NCI-H748 treated with DMSO at 0.1 percent for 48 hours (cell line): Measurements from ENCODE around the gene SUPT5H.
"Not testable (repeated sequence)": the region's sequence is repeated elsewhere in the genome, so short reads cannot be mapped to it uniquely, and the experiment has no call there.

Source experiments
- DNase-seq: peaks from one replicate; lab custom pipeline; 2025; lab: John Stamatoyannopoulos, UW

The SUPT5H gene

DNA sequence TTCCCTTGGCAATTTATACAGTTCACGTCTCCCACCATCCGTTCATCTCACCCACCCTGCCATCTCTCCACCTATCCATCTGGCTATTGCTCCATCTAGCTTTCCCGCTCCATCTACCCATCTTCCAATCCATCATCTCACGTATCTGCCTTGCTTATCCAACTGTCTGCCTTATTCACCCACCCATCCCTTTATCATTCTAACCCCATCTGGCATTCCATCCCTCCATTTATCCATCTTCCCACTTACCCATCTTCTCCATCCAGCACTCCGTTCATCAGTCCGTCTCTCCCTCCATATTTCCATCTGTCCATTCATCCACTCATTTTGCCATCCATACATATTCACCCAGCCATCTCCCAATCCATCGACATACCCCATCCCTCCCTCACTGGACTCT lies 19.6 kb upstream of the SUPT5H start:
- no peak for DNase-seq

- no peak for DNase-seq
These were observed 19.2 kb upstream of the SUPT5H start for GRCh38 chr19:39426170-39426569.

GRCh38 chr19:39427707-39428106 lies 17.7 kb upstream of the SUPT5H start:
- DNase-seq, result no peak

GRCh38 chr19:39428283-39429112 lies 16.9 kb upstream of the SUPT5H start:
- no peak for DNase-seq

DNA sequence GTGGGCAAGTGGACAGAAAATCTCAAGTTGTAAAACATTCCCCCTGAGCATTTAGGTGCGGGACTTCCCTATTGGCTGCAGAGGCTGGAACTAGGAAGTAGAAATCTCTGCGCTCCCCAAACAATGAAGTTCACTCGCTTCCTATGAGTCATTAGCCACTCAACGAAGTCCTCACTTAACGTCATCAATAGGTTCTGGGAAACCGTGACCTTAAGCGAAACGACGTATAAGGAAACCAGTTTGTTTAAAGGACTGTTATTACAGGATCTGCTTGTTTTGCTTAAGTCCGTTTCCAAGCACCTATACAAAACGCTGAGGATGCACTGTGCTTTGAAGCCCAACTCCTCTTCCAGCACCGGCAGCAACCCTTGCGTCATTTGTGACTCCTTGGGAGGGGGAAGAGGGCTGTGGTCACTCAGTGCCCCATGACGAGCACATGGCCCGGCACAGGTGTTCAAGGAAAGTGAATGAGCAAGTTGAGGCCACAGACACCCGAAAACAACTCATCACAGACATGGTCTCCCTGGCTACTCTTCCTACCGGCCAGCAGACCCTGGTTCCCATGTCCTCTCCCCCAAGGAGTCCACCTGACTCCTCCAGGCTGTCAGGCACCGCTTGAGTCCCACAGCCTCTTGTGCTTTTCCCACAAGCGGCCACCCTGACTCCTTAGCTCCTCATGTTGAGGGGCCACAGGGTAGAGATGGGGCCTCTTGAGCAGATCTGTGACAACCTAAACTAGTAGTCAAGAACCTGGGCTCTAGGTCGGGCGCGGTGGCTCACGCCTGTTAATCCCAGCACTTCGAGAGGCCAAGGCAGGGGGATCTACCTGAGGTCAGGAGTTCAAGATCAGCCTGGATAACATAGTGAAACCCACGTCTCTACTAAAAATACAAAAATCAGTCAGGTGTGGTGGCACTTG lies 14.4 kb upstream of the SUPT5H start:
- no peak for DNase-seq

DNA sequence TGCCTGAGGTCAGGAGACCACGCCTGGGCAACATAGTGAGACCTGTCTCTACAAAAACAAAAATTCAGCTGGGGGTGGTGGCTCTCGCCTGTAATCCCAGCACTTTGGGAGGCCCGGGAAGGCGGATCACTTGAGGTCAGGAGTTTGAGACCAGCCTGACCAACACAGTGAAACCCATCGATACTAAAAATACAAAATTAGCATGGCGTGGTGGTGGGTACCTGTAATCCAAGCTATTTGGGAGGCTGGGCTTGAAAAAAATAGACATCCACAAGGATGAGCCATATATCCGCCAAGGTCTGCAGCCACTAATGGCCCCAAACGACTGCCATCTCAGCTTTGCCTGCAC lies 12.7 kb upstream of the SUPT5H start:
- DNase-seq, result no peak

DNA sequence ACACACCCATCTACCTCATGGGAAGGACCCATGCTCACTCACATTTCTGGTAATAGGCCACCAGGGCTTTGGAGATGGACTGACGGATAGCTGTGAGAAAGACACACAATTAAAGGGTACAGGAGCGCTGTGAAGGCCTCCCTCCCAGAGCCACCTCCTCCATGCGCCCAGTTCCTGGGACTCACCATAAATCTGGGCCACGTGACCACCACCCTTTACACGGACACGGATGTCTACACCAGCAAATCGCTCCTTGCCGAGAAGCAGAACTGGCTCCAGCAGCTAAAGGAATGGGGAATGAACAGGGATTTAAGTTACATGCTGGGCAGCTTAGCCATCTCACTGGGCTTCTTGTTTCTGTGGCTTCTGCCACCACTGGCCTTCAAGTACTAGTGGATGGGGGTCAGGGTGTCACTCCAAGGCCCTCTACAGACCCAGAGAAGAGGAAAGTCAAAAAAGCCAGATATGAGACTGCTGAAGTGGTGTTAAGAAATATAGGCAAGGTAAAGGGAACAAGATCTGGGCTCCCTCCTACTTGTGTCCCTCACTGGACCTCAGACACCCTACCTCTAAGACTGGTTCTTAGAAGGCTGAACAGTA lies 11.8 kb upstream of the SUPT5H start:
- no peak for DNase-seq

DNA sequence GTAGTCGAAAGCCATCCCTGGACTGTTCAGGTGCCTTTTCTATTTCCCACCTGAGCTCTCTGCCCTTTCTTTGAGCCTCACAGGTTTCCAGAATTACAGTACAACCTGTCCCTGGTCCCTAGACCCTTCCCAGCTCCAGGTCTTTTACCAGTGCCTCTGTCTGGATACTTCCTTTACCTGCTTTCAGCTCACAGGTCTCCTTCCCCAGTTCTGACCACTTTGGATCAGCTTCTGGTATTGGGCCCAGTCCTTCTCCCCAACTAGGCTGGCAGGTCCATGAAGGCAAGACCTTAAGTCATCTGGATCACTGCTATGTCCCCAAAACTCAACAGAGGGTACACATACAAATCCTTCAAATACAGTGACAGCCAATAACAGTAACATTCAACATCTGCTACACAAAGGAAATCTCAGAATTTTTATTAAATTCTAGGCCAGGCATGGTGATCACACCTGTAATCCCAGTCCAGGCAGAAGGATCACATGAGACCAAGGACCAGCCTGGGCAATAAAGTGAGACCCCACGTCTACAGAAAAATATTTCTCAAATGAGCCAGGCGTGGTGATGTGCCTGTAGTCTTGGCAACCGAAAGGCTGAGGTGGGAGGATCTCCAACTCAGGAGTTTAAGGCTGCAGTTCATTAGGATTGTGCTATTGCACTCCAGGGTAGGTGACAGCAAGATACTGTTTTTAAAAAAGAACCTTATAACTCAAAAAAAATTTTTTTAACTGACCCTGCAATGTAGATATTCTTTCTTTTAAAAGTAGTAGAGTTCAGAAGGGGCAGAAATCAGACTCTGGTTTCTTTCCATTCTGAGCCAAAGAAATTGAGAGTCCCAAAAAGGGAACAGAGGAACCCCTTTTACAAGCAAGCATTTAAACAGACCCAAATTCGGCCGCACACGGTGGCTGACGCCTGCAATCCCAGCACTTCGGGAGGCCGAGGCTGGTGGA lies 11.0 kb upstream of the SUPT5H start:
- no peak for DNase-seq

- peak; percentile 99 for DNase-seq
These were observed 9.7 kb upstream of the SUPT5H start, which contains the start of gene RPS16 for GRCh38 chr19:39435499-39436349. TSS of gene RPS16 (minus strand) at chr19:39435949. CDS start at chr19:39435895, 54 bp downstream.

GRCh38 chr19:39436350-39436716 lies 9.0 kb upstream of the SUPT5H start:
- no peak for DNase-seq

GRCh38 chr19:39438270-39438934 lies 7.0 kb upstream of the SUPT5H start:
- no peak for DNase-seq

GRCh38 chr19:39444598-39445195 lies 685 bp upstream of the SUPT5H start:
- no peak for DNase-seq

- DNase-seq, result no peak
These were observed 1.1 kb downstream of the SUPT5H start for GRCh38 chr19:39446365-39447084.

GRCh38 chr19:39448271-39448670 lies 2.9 kb downstream of the SUPT5H start:
- DNase-seq, result no peak

- no peak for DNase-seq
These were observed 3.9 kb downstream of the SUPT5H start for GRCh38 chr19:39449116-39449797.

- not testable (repeated sequence) for DNase-seq
These were observed 5.9 kb downstream of the SUPT5H start for GRCh38 chr19:39451257-39451656.

DNA sequence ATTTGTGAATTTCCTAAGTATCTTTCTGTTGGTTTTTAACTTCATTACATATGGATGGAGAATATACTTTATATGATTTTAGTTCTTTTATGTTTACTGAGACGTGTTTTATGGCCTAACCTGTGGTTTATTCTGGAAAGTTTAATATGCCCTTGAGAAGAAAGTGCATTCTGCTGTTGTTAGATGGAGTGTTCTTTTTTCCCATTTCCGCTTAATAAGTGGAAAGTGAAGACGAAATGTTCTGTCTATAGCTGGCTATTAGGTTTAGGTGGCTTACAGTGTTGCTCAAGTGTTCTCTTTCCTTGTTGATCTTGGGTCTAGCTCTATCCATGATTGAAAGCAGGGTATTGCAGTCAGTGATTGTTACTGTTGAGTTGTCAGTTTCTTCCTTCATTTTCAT lies 18.0 kb downstream of the SUPT5H start:
- DNase-seq, result no peak
